DOHH2 (cell line): Measurements from ENCODE around the gene TGFBR2.

ENCODE experiments used
- H3F3A ChIP-seq: fragments of 200-600 bp; sonication (generic), shearing (Covaris generic); 2 replicates; pipeline ENCODE4 v1.6.0; 2016; ENCODE audit warnings: antibody characterized with exemption, mild to moderate bottlenecking; ENCODE audit not compliant: control insufficient read depth, insufficient read depth
- H3K27ac ChIP-seq: fragments of 200-600 bp; sonication (generic); 2 replicates; pipeline ENCODE4 v1.5.1; 2014; ENCODE audit warnings: low read depth, mild to moderate bottlenecking, low read length, moderate library complexity
- H3K27me3 ChIP-seq: fragments of 200-600 bp; sonication (generic); 2 replicates; pipeline ENCODE4 v1.6.1; 2014; ENCODE audit warnings: mild to moderate bottlenecking, low read length, mixed read lengths; ENCODE audit not compliant: control insufficient read depth
- H3K36me3 ChIP-seq: fragments of 200-600 bp; sonication (generic); 2 replicates; pipeline ENCODE4 v1.6.1; 2014; ENCODE audit warnings: mild to moderate bottlenecking, low read length, moderate library complexity, mixed read lengths; ENCODE audit not compliant: control insufficient read depth
- H3K4me1 ChIP-seq: fragments of 200-600 bp; sonication (generic); 2 replicates; pipeline ENCODE4 v1.6.1; 2014; ENCODE audit warnings: mild to moderate bottlenecking, low read length, mixed read lengths; ENCODE audit not compliant: control insufficient read depth
- H3K4me2 ChIP-seq: fragments of 200-600 bp; sonication (generic); 2 replicates; pipeline ENCODE4 v1.6.0; 2014; ENCODE audit warnings: mild to moderate bottlenecking, low read length, moderate library complexity
- H3K4me3 ChIP-seq: fragments of 200-600 bp; sonication (generic); 2 replicates; pipeline ENCODE4 v1.5.1; 2014; ENCODE audit warnings: mild to moderate bottlenecking, low read length, mixed read lengths
- H3K79me2 ChIP-seq: fragments of 200-600 bp; sonication (generic); 2 replicates; pipeline ENCODE4 v1.6.1; 2014; ENCODE audit warnings: mild to moderate bottlenecking, low read length, mixed read lengths; ENCODE audit not compliant: control insufficient read depth
- H3K9me2 ChIP-seq: fragments of 200-600 bp; sonication (generic); replicated peaks from 2 replicates; pipeline ENCODE4 v1.6.1; 2014; ENCODE audit warnings: mild to moderate bottlenecking, low read length, mixed read lengths; ENCODE audit not compliant: control insufficient read depth
- H3K9me3 ChIP-seq: fragments of 200-600 bp; sonication (generic); 2 replicates; pipeline ENCODE4 v1.6.1; 2014; ENCODE audit warnings: antibody characterized with exemption, low read length, mixed read lengths; ENCODE audit not compliant: control insufficient read depth, insufficient read depth
- H4K20me1 ChIP-seq: fragments of 200-600 bp; sonication (generic); 2 replicates; pipeline ENCODE4 v1.6.0; 2014; ENCODE audit warnings: low read depth, mild to moderate bottlenecking, antibody characterized with exemption, low read length, moderate library complexity; ENCODE audit not compliant: control insufficient read depth, insufficient read depth
- EZH2phosphoT487 ChIP-seq: fragments of 200-600 bp; sonication (generic); IDR thresholded peaks from 2 replicates; pipeline ENCODE4 v1.6.1; 2017; ENCODE audit warnings: borderline replicate concordance, mild to moderate bottlenecking, antibody characterized with exemption, low read length, moderate library complexity, mixed read lengths
- TF ChIP-seq, protein P1 (sequence below): fragments of 200-600 bp; sonication (generic); IDR thresholded peaks from one replicate; pipeline ENCODE4 v1.5.1; 2014; ENCODE audit warnings: antibody characterized with exemption, mild to moderate bottlenecking, low read depth, low read length; ENCODE audit not compliant: poor library complexity, severe bottlenecking

Gene TGFBR2

GRCh38 chr3:30567139-30567753 lies 39.2 kb upstream of the TGFBR2 start:
- Histone ChIP-seq H3K27me3 (no peaks in the 10 kb centered on the region), H3K36me3 (no peaks in the 10 kb centered on the region), H3K4me2 (no peak overlapping the region), H3F3A (no peaks in the 10 kb centered on the region), H3K9me2 (no peaks in the 10 kb centered on the region), H3K9me3 (no peaks in the 10 kb centered on the region), H3K79me2 (no peaks in the 10 kb centered on the region), H3K4me3 (no peak overlapping the region), H3K4me1 (no peaks in the 10 kb centered on the region), H4K20me1 (no peaks in the 10 kb centered on the region), H3K27ac (no peak overlapping the region)
- no peak for TF ChIP-seq EZH2phosphoT487

DNA sequence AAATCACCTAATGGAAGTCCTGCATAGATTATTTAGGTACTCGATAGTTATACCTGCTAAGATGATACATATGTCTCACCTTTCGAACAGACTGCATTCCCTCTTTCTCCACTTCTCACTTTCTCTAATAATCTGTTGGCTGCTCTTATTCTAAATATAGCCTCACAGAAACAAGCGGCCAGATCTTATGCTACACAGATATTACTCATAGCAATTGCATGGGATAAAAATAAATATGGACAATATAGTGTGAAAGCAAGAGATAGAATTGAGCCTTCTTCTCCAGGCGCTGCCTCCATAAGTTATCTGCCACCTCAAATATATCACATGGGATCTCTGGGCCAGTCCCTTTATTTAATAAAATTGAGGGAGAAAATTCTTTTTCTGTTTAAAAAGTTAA lies 29.5 kb upstream of the TGFBR2 start:
- Histone ChIP-seq H3K9me3 (no peaks in the 10 kb centered on the region), H3K4me2 (no peak overlapping the region), H4K20me1 (no peaks in the 10 kb centered on the region), H3K27ac (no peak overlapping the region), H3K4me1 (peaks cover 9% of the 10 kb centered on the region), H3K36me3 (no peaks in the 10 kb centered on the region), H3K4me3 (no peak overlapping the region), H3K79me2 (no peaks in the 10 kb centered on the region), H3K27me3 (no peaks in the 10 kb centered on the region), H3F3A (no peaks in the 10 kb centered on the region), H3K9me2 (no peaks in the 10 kb centered on the region)
- TF ChIP-seq, protein P1, sequence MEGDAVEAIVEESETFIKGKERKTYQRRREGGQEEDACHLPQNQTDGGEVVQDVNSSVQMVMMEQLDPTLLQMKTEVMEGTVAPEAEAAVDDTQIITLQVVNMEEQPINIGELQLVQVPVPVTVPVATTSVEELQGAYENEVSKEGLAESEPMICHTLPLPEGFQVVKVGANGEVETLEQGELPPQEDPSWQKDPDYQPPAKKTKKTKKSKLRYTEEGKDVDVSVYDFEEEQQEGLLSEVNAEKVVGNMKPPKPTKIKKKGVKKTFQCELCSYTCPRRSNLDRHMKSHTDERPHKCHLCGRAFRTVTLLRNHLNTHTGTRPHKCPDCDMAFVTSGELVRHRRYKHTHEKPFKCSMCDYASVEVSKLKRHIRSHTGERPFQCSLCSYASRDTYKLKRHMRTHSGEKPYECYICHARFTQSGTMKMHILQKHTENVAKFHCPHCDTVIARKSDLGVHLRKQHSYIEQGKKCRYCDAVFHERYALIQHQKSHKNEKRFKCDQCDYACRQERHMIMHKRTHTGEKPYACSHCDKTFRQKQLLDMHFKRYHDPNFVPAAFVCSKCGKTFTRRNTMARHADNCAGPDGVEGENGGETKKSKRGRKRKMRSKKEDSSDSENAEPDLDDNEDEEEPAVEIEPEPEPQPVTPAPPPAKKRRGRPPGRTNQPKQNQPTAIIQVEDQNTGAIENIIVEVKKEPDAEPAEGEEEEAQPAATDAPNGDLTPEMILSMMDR = no peak
- TF ChIP-seq EZH2phosphoT487 = no peak

DNA sequence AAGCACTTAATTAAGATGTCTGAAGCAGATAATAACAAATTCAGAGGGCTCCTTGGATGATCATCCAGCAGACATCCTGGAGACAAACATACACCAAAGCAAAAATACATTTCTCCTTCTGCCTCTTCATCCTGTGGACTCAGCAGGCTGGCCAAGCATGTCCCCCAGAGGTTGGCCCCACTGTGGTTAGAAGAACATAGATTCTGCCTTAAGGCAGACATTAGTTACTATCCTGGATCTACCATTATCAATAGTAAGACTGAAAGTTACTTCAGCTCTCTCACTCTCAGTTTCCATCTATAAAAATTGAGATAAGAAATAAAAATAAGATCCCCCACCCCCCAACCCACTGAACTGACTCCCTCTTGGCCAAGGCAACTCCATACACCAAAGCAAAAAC lies 28.6 kb upstream of the TGFBR2 start:
- H3K4me2 ChIP-seq = no peak overlapping the region
- no peaks in the 10 kb centered on the region for H3F3A ChIP-seq
- H3K36me3 ChIP-seq = no peaks in the 10 kb centered on the region
- H3K27me3 ChIP-seq = no peaks in the 10 kb centered on the region
- H3K4me1 ChIP-seq = peaks cover 9% of the 10 kb centered on the region
- H3K9me3 ChIP-seq = no peaks in the 10 kb centered on the region
- no peak for TF ChIP-seq EZH2phosphoT487
- no peak overlapping the region for H3K27ac ChIP-seq
- no peaks in the 10 kb centered on the region for H4K20me1 ChIP-seq
- no peak overlapping the region for H3K4me3 ChIP-seq
- H3K79me2 ChIP-seq = no peaks in the 10 kb centered on the region
- no peaks in the 10 kb centered on the region for H3K9me2 ChIP-seq

- Histone ChIP-seq H4K20me1 (no peaks in the 10 kb centered on the region), H3K9me2 (no peaks in the 10 kb centered on the region), H3K4me1 (peaks cover 9% of the 10 kb centered on the region), H3K36me3 (no peaks in the 10 kb centered on the region), H3K79me2 (no peaks in the 10 kb centered on the region), H3K4me2 (no peak overlapping the region), H3F3A (no peaks in the 10 kb centered on the region), H3K4me3 (no peak overlapping the region), H3K27ac (no peak overlapping the region), H3K27me3 (no peaks in the 10 kb centered on the region), H3K9me3 (no peaks in the 10 kb centered on the region)
- TF ChIP-seq, protein P1 = no peak
- no peak for TF ChIP-seq EZH2phosphoT487
These were observed 27.9 kb upstream of the TGFBR2 start for GRCh38 chr3:30578479-30578878.
